HepG2 (cell line): ENCODE data around the gene WTAP. TPM values are rescaled to one million over a fixed set of nuclear protein-coding genes. Genes with fewer than 3 reads are reported as not detected.

Source experiments
- ATAC-seq: fragments of 200-7000 bp; cut with Tn5 transposase; 3 replicates; pipeline ENCODE4 v1.9.1; 2020; ENCODE audit warnings: mild to moderate bottlenecking, moderate library complexity
- BruUV-seq: library from RNA; stranded (reverse); fragments of 400-500 nt; replicated peaks from 2 replicates; lab custom pipeline; 2021; lab: Mats Ljungman, UMichigan
- CTCF ChIA-PET: fragments of 300-600 bp; formaldehyde crosslinking; extraction: SDS; loops from one replicate; lab custom pipeline; 2021; ENCODE audit warnings: low total read pairs, inconsistent platforms, low intra/inter-chr PET ratio; lab: Yijun Ruan, JAX
- POLR2A ChIA-PET: fragments of 350-600 bp; sonication (Branson Sonifier 250); formaldehyde crosslinking; loops from one replicate; lab custom pipeline; 2020; ENCODE audit warnings: antibody characterized with exemption, inconsistent platforms; lab: Yijun Ruan, JAX
- DNase-seq: peaks from one replicate; pipeline ENCODE4 v3.0.0-alpha.2; 2015; ENCODE audit warnings: low spot score
- FAIRE-seq: peaks from 3 replicates; lab custom pipeline; 2011; peaks lifted over from hg19 to GRCh38; lab: Jason Lieb, UNC
- H2AFZ ChIP-seq: one replicate; pipeline ENCODE4 v1.6.1; 2011; ENCODE audit warnings: low read length, inconsistent platforms
- H3K27ac ChIP-seq: fragments of 300-600 bp; 3 replicates; pipeline ENCODE4 v1.8.0; 2011; ENCODE audit warnings: mixed run types, mild to moderate bottlenecking, mixed read lengths, low read length, inconsistent platforms; ENCODE audit not compliant: insufficient read depth; ENCODE audit errors: extremely low read length
- H3K27me3 ChIP-seq, 2 experiments: fragments of 200-600 bp in 1 of 2; 2 replicates in 1 of 2; 3 replicates in 1 of 2; pipeline versions ENCODE4 v1.6.0 to v1.8.0; 2011; ENCODE audit warnings: low read length in 2 of 2, mild to moderate bottlenecking in 2 of 2, moderate library complexity in 2 of 2, inconsistent platforms in 1 of 2; ENCODE audit not compliant: insufficient read depth in 2 of 2, control insufficient read depth in 1 of 2
- H3K36me3 ChIP-seq, 2 experiments: fragments of 200-600 bp in 1 of 2; replicated peaks in 1 of 2; 2 replicates in 1 of 2; 3 replicates in 1 of 2; pipeline versions ENCODE4 v1.5.1 to v1.8.0; 2011; ENCODE audit warnings: low read length in 2 of 2, inconsistent platforms in 1 of 2; ENCODE audit not compliant: insufficient read depth in 2 of 2, control insufficient read depth in 1 of 2
- H3K4me1 ChIP-seq: 2 replicates; pipeline ENCODE4 v1.5.1; 2012; ENCODE audit warnings: low read length, inconsistent platforms; ENCODE audit not compliant: insufficient read depth
- H3K4me2 ChIP-seq: 2 replicates; pipeline ENCODE4 v1.6.0; 2011; ENCODE audit warnings: low read depth, low read length, inconsistent platforms
- H3K4me3 ChIP-seq, 3 experiments: fragments of 200-600 bp in 1 of 3; sonication (generic), shearing (Covaris generic) in 1 of 3; replicated peaks in 1 of 3; 2 replicates each; pipeline ENCODE4 v1.5.1; 2011 to 2016; ENCODE audit warnings: low read length in 3 of 3, inconsistent platforms in 2 of 3, low read depth in 2 of 3, mild to moderate bottlenecking in 2 of 3, control low read depth in 1 of 3, mixed read lengths in 1 of 3; ENCODE audit not compliant: insufficient read depth in 1 of 3
- H3K79me2 ChIP-seq: one replicate; pipeline ENCODE4 v1.6.1; 2011; ENCODE audit warnings: low read length, inconsistent platforms; ENCODE audit not compliant: insufficient read depth
- H3K9ac ChIP-seq: 2 replicates; pipeline ENCODE4 v1.6.0; 2011; ENCODE audit warnings: mild to moderate bottlenecking, low read depth, low read length, inconsistent platforms; ENCODE audit not compliant: insufficient read depth
- H3K9me3 ChIP-seq: 2 replicates; pipeline ENCODE4 v1.5.1; 2012; ENCODE audit warnings: mild to moderate bottlenecking, low read length
- H4K20me1 ChIP-seq: 2 replicates; pipeline ENCODE4 v1.6.0; 2011; ENCODE audit warnings: inconsistent platforms, mild to moderate bottlenecking, low read length, moderate library complexity; ENCODE audit not compliant: insufficient read depth
- KMT2B ChIP-seq: IDR thresholded peaks from 2 replicates; pipeline ENCODE4 v1.6.1; 2016; ENCODE audit warnings: missing genetic modification reagents, missing compliant biosample characterization
- PAF1 ChIP-seq: IDR thresholded peaks from 2 replicates; pipeline ENCODE4 v1.6.1; 2016; ENCODE audit warnings: missing genetic modification reagents, missing compliant biosample characterization
- RBFOX2 ChIP-seq: fragments of 200-400 bp; formaldehyde crosslinking; IDR thresholded peaks from 2 replicates; pipeline ENCODE4 v1.6.1; 2017; ENCODE audit warnings: low read depth, mild to moderate bottlenecking, low read length
- REXO4 ChIP-seq: sonication (generic); formaldehyde crosslinking; IDR thresholded peaks from 2 replicates; pipeline ENCODE4 v1.8.0; 2022; ENCODE audit warnings: missing genetic modification reagents, mild to moderate bottlenecking, borderline replicate concordance
- ZNF430 ChIP-seq: sonication (generic); formaldehyde crosslinking; IDR thresholded peaks from 2 replicates; pipeline ENCODE4 v1.9.0; 2021; ENCODE audit warnings: mild to moderate bottlenecking, missing genetic modification reagents
- ZNF773 ChIP-seq: sonication (generic); formaldehyde crosslinking; IDR thresholded peaks from 2 replicates; pipeline ENCODE4 v1.4.0; 2020; ENCODE audit warnings: missing genetic modification reagents, borderline replicate concordance
- ZSCAN20 ChIP-seq: sonication (generic); formaldehyde crosslinking; IDR thresholded peaks from 2 replicates; pipeline ENCODE4 v1.4.0; 2020; ENCODE audit warnings: missing genetic modification reagents, mild to moderate bottlenecking, borderline replicate concordance
- WGBS: methylation state at CpG from one replicate; pipeline ENCODE4 v1.1.6; 2017; ENCODE audit warnings: low lambda C conversion rate; 5-methylcytosine and 5-hydroxymethylcytosine counted together
- in situ Hi-C: cut with HindIII; loops from 2 replicates; pipeline ENCODE4 v1.10.0; 2017; ENCODE audit warnings: low pct_unique_long_range_greater_than_20kb; ENCODE audit not compliant: extremely low pct_ligation_motif_present
- intact Hi-C: fragments of 100-400 bp; cut with micrococcal nuclease; formaldehyde crosslinking; loops from one replicate; pipeline ENCODE4 v1.10.0; 2022; ENCODE audit not compliant: unreplicated experiment
- polyA plus RNA-seq, 8 experiments: library from polyadenylated mRNA; depleted of rRNA in 3 of 8; stranded (reverse) in 7 of 8; unstranded in 1 of 8; fragments of >200 nt; fragmentation: Illumina TruSeq in 4 of 8; extraction: Trizol in 4 of 8; gene quantifications; 2 replicates each; pipeline versions ENCODE4 v1.2.1 to v1.2.3, GENCODE V29; 2011 to 2016; ENCODE audit warnings: low read depth in 4 of 8, missing spikeins in 1 of 8, mixed read lengths in 1 of 8; ENCODE audit not compliant: insufficient read depth in 1 of 8
- total RNA-seq, 5 experiments: library from RNA; depleted of rRNA; stranded (reverse); fragments of >200 nt; fragmentation: Illumina TruSeq; extraction: Trizol; gene quantifications; 2 replicates each; pipeline ENCODE4 v1.2.3, GENCODE V29; 2016; ENCODE audit warnings: low read depth in 1 of 5
- TF ChIP-seq, protein P1 (sequence below): sonication (generic); formaldehyde crosslinking; IDR thresholded peaks from 2 replicates; pipeline ENCODE4 v1.9.0; 2021; ENCODE audit warnings: missing genetic modification reagents, borderline replicate concordance
- TF ChIP-seq, protein P2 (sequence below): IDR thresholded peaks from 2 replicates; pipeline ENCODE4 v1.6.1; 2016; ENCODE audit warnings: low read depth, control low read depth
- TF ChIP-seq, protein P3 (sequence below): sonication (generic); formaldehyde crosslinking; conservative IDR thresholded peaks from 2 replicates; pipeline ENCODE4 v1.8.0; 2022; ENCODE audit warnings: mild to moderate bottlenecking, moderate library complexity, missing genetic modification reagents

Gene WTAP
- total and polyA plus RNA-seq, 2 of the 13 experiments (the other 11 are each of a cell fraction or from before 2014, with no cell fraction given), result 31.6 to 167 TPM

DNA sequence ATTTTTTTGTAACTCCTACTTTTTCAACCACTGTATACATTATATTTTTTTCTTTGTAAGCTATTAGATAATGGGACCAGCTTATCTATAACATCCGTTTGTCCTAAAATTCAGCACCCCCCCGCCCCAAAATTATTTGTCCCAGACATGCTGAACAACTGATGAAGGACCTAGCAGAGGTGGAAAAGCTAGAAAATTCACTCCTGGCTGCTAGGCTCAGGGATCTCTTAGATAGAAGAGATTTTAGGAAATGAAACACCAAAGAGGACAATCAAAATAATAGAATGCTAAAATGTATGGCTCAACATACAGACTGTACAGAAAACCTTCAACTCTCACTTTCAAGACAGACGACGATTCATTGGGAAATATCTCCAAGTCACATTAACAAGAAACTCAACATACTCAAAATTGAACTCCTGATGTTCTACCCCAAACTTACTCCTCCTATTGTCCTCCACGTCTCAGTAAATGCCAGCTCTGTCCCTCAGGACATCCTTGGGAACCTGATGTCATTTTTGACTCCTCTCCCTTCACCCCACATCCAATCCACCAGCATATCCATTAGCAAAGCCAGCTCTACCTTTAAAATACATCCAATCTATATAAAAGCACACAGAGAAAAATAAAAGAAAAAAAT lies 38.9 kb upstream of the WTAP start:
- H2AFZ ChIP-seq, result no peak overlapping the region
- peaks cover 76% of the 10 kb centered on the region for H3K79me2 ChIP-seq
- ATAC-seq (no peak), DNase-seq (no peak), FAIRE-seq (no peak)
- peaks cover 15 to 55% of the 10 kb centered on the region in 2 experiments for H3K36me3 ChIP-seq
- H3K4me3 ChIP-seq, result no peak overlapping the region
- no TSS peak for BruUV-seq
- ChIA-PET POLR2A (interaction anchor here (1.1 to 2.4 kb wide), 4 partner anchors 9 to 101 kb away, joined by 3 to 8 read pairs (median 6); partner anchors contain the start of genes MRPL18, TCP1 and WTAP), CTCF (no interaction called here)
- H3K9ac ChIP-seq, result peak overlapping the region; percentile 25; the same call in 1 of the 2 replicates
- in situ Hi-C loops (no loop called here), intact Hi-C loops (no loop called here)
- 95% methylated on average over 5 of the region's 5 CpGs for WGBS
- no peaks in the 10 kb centered on the region; a peak in 1 of 5 replicates for H3K27me3 ChIP-seq
- H3K4me2 ChIP-seq, result peak overlapping the region; percentile 84
- H3K4me1 ChIP-seq, result peaks cover 62% of the 10 kb centered on the region
- TF ChIP-seq RBFOX2 (peak; percentile 38; the same call in 1 of the 2 replicates), REXO4 (no peak)
- H3K27ac ChIP-seq, result no peak overlapping the region
- H3K9me3 ChIP-seq, result no peaks in the 10 kb centered on the region
- peaks cover 10% of the 10 kb centered on the region for H4K20me1 ChIP-seq

DNA sequence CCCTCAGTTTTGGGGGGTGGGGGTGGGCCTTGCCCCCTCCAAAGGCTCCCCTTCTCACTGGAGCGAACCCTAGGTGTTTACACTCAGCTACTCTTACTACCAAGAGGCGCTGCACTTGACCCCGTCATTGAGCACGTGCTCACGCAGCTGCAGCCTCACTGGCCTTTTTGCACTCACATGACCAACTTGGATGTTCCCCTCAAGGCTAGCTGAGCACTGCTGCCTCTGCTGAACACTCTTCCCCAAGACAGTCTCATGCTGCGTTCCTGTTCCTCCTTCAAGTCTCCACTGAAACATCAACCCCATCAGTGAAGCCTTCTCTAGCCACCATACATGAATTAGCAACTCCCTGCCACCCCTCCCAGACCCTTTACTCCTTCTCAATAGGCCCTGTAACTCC lies 38.3 kb upstream of the WTAP start:
- Histone ChIP-seq H3K4me3 (peak overlapping the region in 1 of 3 experiments; percentile 41; a peak in 1 of 6 replicates), H3K4me2 (peak overlapping the region; percentile 84)
- TF ChIP-seq PAF1 (CRISPR knock-in tag) (0 out of 2 replicates have a peak, but pooled peaks have one; percentile 27), KMT2B (CRISPR knock-in tag) (no peak), ZSCAN20 (CRISPR knock-in tag) (no peak), ZNF430 (no peak), ZNF773 (CRISPR knock-in tag) (no peak)
- TF ChIP-seq, protein P1, sequence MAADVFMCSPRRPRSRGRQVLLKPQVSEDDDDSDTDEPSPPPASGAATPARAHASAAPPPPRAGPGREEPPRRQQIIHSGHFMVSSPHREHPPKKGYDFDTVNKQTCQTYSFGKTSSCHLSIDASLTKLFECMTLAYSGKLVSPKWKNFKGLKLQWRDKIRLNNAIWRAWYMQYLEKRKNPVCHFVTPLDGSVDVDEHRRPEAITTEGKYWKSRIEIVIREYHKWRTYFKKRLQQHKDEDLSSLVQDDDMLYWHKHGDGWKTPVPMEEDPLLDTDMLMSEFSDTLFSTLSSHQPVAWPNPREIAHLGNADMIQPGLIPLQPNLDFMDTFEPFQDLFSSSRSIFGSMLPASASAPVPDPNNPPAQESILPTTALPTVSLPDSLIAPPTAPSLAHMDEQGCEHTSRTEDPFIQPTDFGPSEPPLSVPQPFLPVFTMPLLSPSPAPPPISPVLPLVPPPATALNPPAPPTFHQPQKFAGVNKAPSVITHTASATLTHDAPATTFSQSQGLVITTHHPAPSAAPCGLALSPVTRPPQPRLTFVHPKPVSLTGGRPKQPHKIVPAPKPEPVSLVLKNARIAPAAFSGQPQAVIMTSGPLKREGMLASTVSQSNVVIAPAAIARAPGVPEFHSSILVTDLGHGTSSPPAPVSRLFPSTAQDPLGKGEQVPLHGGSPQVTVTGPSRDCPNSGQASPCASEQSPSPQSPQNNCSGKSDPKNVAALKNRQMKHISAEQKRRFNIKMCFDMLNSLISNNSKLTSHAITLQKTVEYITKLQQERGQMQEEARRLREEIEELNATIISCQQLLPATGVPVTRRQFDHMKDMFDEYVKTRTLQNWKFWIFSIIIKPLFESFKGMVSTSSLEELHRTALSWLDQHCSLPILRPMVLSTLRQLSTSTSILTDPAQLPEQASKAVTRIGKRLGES (CRISPR knock-in tag), result no peak
- TF ChIP-seq, protein P2, sequence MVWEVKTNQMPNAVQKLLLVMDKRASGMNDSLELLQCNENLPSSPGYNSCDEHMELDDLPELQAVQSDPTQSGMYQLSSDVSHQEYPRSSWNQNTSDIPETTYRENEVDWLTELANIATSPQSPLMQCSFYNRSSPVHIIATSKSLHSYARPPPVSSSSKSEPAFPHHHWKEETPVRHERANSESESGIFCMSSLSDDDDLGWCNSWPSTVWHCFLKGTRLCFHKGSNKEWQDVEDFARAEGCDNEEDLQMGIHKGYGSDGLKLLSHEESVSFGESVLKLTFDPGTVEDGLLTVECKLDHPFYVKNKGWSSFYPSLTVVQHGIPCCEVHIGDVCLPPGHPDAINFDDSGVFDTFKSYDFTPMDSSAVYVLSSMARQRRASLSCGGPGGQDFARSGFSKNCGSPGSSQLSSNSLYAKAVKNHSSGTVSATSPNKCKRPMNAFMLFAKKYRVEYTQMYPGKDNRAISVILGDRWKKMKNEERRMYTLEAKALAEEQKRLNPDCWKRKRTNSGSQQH (CRISPR knock-in tag), result no peak
- TF ChIP-seq, protein P3, sequence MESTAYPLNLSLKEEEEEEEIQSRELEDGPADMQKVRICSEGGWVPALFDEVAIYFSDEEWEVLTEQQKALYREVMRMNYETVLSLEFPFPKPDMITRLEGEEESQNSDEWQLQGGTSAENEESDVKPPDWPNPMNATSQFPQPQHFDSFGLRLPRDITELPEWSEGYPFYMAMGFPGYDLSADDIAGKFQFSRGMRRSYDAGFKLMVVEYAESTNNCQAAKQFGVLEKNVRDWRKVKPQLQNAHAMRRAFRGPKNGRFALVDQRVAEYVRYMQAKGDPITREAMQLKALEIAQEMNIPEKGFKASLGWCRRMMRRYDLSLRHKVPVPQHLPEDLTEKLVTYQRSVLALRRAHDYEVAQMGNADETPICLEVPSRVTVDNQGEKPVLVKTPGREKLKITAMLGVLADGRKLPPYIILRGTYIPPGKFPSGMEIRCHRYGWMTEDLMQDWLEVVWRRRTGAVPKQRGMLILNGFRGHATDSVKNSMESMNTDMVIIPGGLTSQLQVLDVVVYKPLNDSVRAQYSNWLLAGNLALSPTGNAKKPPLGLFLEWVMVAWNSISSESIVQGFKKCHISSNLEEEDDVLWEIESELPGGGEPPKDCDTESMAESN (CRISPR knock-in tag), result no peak

More for the DNA sequence above, 38.3 kb upstream of the WTAP start:
- no peak for ATAC-seq
- no peak for FAIRE-seq
- Histone ChIP-seq H2AFZ (no peak overlapping the region), H3K9ac (peak overlapping the region; percentile 25; the same call in 1 of the 2 replicates), H3K4me1 (peaks cover 60% of the 10 kb centered on the region), H3K9me3 (no peaks in the 10 kb centered on the region), H3K27ac (no peak overlapping the region), H3K27me3 (no peaks in the 10 kb centered on the region; a peak in 1 of 5 replicates), H4K20me1 (peaks cover 10% of the 10 kb centered on the region), H3K79me2 (peaks cover 74% of the 10 kb centered on the region), H3K36me3 (peaks cover 12 to 50% of the 10 kb centered on the region in 2 experiments)
- BruUV-seq, result no TSS peak
- POLR2A ChIA-PET, result interaction anchor here (1.1 to 2.4 kb wide), 5 partner anchors 10 to 101 kb away, joined by 3 to 8 read pairs (median 5); partner anchors contain the start of genes ACAT2, MRPL18, TCP1 and WTAP
- no peak for DNase-seq
- in situ Hi-C loops, result no loop called here
- WGBS, result 92% methylated on average over 6 of the region's 6 CpGs
- intact Hi-C loops, result no loop called here
- CTCF ChIA-PET, result no interaction called here
